Cerebellar cortex (tissue), 1 donor: ENCODE data around the gene CTIF.

Experiments
- DNase-seq: peaks from one replicate; pipeline ENCODE4 v3.0.0-alpha.2; 2015; ENCODE audit warnings: low spot score

Gene CTIF

DNA sequence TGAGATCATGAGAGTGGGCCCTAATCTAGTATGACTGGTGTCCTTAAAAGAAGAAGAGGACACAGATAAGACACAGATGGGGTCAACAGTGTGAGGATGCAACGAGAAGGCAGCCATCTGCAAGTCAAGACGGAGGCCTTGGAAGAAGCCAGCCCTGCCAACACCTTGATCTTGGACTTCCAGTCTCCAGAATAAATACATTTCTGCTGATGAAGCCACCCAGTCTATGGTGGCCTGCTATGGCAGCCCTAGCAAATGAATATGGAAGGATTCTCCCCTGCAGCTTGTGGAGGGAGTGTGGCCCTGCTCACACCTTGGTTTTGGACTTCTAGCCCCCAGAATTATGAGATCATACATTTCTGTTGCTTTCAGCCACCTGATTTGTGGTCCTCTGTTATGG, 12.3 kb downstream of the CTIF start:
- no peak for DNase-seq

DNA sequence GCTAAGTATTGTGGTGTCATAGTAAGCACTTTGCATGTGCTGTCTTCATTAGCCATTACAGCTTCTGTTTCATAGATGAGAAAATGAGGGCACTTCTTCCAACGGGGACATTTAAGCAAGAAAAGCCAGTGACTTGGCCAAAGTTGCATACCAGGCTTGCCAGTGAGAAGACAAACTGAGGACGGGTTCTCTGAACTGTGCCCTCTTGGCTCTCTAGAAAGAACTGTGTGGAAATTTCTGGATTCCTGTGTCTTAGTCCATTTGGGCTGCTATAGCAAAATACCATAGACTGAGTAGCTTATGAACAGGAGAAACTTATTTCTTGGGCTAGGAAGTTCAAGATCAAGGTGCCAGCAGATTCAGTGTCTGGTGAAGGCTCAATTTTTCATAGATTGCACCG, 13.3 kb downstream of the CTIF start:
- DNase-seq: no peak

DNA sequence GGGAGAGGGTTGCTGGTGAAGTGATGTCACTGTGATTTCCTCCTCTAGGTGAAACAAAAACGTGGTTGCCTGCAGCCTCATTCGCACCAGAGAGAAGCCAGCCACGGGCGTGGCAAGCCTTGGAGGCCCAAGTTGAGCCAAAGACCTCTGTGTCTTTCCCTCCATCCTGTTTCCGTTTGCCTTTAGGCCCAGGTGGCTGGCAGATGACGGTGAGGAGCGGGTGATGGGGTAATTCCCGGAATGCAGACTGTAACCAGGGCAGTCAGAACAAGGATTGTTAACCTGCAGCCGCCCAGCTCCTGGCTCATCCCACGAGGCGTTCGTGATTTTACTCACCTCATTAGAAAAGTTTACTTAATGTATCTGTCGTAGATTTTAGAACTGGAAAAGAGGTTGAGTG, 14.4 kb downstream of the CTIF start:
- no peak for DNase-seq

DNA sequence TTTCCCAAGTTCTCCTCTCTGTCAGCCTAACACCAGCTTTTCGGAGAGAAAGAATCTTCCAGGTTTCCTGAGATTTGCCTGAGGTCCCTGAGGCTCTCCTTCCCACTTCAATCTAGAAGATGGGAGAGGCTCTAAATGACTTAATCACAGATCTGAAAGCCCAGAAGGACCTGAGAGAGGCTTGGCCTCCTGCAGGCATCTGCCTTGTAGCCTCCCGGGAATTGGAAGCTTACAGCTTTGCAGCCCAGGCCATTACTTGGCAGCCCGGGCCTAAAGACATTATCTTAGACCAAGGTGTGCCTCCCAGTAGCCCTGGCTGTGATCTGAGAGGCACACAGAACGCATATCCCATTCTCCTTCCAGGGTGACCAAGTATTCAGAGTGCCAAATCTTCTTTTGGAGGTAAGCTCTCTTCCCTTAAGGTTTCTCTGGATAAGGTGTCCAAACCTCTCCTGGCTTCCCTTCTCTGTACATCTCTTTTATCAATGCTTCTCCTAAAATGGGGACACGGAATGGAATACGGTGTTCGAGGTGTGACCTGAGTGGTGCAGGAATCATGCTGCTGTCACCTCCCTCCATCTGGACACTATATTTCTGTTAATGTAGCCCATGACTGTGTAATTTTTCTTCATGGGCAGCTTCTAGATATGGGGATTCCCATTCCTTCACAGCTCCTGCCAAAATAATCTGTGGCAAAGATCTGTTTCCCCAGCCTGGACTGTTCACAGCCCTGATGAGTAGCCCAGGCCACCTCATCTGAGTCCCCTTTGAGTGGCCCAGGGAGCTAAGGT, 16.0 kb downstream of the CTIF start:
- no peak for DNase-seq

DNA sequence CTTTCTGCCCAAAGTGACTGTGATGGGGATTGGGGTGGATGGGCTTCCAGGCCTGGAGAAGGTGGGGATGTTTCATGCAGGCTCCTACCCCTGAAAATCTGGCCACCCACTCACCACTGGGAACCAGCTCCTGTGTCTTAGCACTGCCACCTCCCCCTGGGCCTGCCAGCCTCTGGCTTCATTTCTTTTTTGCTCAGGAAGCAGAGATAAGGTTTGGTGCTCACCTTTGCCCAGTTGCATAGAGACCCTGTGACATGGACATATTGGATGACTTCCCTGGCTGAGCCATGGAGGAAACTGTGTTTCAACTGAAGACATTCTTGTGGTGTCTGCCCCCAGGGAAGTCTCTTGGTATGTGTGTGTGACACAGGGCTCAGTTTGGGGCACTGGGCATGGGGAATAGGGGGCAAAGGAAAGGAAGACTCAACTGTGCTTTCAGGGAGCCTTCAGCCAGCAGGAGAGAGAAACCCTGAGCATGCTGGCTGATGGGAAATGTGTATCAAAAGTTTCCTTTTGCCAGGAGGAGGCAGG, 16.7 kb downstream of the CTIF start:
- no peak for DNase-seq

DNA sequence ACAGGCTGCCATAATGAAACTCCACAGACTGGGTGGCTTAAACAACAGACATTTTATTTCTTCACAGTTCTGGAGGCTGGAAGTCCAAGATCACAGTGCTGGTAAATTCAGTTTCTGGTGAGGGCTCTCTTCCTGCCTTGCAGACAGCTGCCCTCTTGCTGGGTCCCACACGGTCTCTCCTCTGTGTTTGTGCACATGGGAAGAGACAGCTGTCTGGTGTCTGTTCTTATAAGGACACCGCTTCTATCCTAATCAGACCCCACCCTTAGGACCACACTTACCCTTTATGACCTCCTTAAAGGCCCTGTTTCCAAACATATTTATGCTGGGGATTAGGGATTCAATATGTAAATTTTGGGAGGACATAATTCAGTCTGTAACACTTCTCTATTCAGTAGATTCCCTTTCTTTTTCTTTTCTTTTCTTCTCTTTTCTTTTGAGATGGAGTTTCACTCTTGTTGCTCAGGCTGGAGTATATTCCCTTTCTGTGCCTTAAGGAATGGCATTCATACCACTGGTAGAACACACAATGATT, 18.9 kb downstream of the CTIF start:
- DNase-seq: no peak

DNA sequence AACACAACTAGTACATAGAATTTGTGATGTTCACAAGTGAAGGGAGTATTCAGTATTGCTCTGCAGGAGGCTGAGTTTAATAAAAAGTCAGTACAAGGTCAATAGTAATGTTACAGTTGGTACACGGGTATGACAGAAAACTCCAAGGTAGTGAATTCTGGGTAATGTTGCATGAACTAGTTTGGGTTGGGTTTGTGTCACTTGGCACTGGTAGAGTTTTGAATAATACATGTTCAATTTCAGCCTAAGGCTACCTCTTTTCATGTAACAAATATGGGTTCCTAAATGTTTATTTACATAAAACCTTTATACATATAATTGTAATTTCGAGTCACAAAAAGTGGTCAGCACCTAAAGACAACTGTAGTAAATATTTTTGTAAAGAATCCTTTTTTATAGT, 19.4 kb downstream of the CTIF start:
- DNase-seq: no peak

DNA sequence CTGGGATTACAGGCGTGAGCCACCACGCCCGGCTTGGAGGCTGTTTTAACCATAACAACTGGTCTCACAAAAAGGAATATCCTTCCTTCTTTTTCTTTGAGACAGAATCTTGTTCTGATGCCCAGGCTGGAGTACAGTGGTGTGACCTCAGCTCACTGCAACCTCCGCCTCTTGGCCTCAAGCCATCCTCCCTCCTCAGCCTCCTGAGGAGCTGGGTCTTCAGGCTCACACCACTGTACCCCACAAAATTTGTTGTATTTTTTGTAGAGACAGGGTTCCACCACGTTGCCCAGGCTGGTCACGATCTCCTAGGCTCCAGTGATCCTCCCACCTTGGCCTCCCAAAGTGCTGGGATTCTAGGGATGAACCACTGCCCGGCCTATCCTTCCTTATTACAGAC, 21.7 kb downstream of the CTIF start:
- DNase-seq: no peak

DNA sequence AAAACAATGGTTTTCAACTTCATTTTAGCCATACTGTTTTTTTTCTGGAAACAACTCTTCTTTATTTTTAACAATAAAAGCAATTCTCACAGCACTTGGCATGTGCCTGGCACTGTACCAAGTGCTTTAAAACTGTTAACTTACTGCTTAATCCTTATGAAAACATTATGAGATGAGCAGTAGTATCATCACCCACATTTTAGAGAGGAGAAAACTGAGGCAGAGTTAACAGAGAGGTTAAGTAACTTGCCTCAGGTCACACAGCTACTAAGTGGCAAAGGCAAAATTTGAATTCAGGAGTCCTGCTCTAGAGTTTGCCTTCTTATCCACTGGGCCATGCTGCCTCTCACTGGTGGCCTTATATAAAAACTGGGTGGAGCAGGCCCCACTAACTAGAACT, 23.2 kb downstream of the CTIF start:
- DNase-seq: no peak

DNA sequence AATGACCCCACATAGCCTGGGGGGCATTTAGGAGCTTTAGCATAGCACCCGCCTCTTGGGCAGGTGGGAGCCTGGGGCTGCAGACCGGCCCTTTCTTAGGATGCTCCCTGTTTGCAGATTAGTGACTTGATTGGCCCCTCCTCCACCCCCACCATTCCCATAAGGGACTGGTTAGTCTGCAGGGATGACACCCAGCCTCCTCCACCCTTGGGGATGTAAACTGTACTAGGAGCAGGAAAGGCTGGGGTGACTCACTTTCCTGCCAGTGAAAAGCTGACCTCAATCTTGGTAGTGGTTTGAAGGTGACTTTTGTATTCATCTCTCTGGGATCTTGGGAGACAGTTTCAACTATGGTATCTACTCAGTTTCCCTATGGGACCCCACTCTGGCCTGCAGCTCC, 24.2 kb downstream of the CTIF start:
- DNase-seq: no peak

DNA sequence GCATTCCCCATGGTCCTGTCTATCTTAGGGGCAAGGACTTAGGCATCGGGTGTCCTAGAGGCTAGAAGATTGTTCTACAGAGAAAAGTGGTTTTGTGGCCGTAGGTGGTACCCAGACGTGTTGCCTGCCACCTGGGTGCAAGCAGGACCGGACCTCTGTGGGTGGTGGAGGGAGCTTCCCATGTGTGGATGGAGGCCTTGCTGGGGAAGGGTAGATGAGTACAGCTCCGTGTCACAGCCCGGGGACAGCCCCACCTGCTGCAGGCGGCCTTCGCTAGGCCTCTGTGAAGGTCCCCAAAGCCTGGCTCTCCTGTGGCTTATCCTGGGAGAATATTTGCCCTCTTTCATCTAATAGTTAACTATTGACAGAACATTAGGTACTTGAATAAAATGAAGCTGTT, 25.3 kb downstream of the CTIF start:
- DNase-seq: no peak

DNA sequence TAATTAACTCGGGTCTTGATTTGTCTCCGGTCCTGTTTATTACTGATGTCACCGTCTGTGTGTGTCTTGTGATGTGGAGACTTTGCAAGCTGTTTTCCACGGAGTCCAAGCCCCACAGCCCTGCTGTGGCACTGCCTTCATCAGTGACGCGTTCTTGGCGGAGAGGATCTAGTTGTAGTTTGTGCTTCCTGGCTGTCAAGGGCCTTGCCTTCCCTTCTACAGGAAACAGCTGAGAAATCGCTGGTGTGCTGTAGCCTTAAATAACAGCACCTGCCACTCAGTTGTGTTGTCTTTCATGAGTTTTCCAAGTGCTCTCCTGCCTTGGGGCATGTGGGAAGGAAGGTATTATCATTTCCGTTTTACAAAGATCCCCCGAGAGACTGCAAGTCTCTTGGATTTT, 26.3 kb downstream of the CTIF start:
- no peak for DNase-seq

DNA sequence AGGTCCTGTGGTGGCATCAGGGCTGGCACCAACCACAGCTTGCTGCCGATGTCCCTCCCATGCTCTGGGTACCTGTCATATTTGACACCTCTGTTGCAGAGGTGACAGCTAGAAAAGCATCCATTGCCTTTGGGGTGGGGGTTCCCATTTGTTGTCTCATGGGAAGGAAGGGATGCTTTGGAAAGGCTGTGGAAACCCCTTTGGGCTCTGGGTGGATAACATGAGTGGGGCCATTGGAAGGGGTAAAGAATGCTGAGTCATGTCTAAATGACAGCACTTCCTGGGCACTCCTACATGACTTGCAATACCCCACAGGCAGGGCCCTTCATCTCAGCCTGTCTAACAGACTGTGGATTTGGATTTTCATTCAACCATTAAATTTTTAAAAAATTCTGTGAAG, 27.8 kb downstream of the CTIF start:
- no peak for DNase-seq

DNA sequence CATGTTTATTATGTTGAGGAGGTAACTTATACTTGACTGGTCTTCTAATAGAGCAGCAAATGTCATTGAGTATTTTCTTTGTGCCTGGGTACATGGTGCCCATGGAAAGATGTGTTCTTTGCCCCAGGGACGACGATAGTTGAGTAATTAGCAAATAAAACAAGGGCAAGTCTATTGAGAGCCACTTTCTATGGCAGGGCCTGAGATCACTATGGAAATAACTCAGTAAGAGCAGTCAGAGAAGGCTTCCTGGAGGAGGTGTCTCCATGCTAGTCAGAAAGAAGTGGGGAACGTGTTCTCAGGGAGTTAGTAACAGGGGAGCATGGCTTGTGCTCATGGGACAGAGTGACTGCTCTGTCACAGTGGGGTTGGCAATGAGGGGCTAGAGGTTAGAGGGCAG, 28.6 kb downstream of the CTIF start:
- no peak for DNase-seq

DNA sequence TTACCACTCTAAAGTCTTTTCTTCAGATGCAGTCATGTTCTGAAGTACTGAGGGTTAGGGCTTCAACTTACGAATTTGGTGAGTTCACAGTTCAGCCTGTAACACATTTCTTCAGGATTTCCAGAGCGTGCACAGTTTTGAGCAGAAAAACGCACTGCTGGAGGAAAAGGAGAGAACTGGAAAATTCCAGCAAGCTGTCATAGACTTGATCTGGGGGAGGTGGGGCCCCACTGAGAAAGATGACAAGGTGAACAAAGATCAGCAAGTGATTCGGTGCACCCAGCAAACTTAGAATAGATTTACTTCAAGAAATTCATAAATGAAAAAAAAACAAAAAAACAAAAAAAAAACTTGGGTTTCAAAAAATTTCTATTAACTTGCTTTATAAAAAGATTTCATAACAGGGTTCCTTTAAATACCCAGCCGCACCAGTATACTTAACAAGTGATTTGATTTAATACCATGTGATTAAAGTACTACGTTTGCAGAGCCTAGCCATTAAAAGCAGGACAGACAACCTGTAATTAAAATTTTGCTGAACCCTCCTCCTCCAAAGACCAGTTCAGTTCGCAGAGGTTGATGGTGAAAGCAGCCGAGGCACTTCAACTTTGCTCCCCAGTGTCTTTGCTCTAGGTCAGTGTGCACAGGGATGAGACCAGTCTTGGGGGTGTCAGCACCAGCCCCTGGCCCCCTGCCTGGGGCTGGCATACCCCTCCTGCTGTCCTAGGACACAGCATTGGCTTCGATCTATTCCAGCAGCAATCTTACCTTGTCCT, 30.5 kb downstream of the CTIF start:
- DNase-seq: no peak

DNA sequence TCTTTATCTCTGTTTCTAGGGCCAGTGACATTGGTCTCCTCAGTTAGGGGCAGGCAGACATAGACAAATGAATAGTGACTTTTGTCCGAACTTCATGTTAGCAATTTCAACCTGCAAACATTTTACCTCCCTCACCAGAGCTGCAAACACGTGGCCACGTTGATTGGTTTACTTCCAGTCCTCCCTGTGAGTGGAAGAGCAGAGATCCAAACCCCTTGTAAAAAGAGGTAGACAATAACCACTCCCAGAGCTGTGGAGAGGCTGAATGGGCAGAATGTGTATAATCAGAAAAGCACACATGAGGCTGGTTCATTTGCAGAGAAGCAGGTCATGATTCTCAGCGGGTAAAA, 31.1 kb downstream of the CTIF start:
- DNase-seq: no peak

DNA sequence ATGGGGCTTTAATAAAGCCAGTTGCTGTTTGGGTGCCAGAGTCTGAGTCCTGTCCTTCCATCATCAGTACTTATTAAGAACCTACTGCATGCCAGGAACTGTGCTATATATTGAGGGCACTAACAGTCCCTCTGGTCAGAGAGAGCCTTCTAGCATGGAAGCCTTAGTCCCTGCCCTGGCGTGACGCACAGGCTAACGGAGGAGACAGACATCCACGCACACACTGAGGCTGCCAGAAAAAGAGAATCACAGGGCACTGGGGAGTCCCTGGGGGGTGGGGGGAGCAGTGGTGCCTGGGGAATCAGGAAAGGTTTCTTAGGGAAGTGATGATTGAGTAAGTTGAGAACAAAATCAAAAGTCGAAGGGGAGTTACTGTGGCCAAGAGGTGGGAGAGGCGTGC, 31.5 kb downstream of the CTIF start:
- no peak for DNase-seq

DNA sequence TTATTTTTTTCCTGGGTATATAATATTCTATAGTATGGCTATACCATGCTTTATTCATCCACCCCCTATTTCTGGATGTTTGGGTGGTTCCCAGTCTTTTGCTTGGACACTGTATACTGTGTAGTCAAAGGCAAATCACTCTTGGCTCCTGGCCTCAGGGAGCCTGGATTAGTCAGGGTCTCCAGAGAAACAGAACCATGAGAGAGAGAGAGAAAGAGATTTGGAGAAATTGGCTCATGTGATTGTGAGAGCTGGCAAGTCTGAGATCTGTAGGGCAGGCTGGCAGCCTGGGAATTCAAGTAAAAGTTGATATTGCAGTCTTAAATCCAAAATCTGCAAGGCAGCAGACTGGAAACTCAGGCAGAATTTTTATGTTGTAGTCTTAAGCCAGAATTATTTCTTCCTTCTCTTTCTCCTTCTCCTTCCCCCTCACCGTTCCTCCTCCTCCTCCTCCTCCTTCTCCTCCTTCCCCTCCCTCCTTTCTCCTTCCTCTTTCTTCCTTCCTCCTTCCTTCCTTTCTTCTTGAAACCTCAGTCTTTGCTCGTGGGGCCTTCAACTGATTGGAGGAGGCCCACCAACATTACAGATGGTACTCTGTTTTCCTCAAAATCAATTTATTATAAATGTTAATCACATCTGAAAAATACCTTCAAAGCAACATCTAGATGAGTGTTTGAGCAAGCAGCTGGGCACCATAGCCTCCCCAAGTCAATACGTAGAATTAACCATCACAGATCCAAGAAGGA, 33.0 kb downstream of the CTIF start:
- no peak for DNase-seq

DNA sequence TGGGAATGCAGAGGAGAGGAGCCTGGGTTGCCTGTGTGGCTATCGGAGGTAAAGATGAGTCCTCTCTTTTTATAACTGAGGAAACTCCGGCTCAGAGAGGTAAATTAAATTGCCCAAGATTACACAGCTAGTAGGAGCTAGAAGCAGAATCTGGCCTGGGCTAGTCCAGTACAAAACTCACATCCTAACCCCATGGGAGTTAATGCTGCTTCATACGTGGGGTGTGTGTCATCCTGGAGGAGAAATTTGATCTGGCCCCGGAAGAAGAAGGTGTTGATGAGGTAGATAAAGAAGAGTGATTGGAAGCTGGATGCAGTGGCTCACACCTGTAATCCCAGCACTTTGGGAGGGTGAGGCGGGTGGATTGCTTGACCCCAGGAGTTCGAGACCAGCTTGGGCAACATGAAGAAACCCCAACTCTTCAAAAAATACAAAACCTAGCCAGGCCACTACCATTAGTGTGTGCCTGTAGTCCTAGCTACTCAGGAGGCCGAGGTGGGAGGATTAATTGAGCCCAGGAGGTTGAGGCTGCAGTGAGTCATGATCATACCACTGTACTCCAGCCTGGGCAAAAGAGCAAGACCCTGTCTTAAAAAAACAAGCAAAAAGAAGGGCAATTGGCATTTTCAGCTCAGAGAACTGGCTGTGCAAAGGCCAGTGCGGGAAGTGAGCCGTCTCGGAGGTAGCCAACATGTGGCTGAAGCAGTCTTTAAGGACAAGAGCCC, 33.7 kb downstream of the CTIF start:
- DNase-seq: no peak

DNA sequence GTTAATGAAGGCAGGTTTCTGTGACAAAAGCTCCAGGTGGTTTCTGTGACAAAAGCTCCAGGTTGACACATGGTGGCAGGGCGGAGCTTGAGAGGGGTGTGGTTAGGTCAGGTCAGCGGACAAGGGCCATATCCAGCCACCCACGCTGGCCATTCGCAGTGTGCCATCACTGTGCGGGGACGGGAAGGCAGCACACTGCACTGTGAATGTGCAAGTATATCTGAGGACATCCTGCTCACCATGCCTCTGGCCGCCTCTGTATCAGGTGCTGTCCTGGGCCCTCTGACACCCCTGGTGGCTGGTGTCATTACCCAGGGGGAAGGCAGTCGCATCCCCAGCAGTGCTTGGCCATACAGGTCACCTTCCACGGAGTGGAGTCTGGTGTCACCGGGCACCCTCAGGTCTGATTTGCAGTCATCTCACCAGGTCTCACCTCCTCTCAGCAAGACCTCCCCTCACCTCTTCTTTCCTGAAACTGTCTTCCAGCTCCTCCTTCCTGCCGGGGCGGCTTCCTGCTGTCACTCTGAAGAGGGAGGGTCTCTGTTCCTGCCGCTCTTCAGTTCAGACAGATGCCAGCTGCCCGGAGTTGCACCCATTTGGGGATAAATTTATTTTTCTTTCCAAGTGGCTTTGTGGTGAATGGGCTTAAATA, 34.9 kb downstream of the CTIF start:
- no peak for DNase-seq

DNA sequence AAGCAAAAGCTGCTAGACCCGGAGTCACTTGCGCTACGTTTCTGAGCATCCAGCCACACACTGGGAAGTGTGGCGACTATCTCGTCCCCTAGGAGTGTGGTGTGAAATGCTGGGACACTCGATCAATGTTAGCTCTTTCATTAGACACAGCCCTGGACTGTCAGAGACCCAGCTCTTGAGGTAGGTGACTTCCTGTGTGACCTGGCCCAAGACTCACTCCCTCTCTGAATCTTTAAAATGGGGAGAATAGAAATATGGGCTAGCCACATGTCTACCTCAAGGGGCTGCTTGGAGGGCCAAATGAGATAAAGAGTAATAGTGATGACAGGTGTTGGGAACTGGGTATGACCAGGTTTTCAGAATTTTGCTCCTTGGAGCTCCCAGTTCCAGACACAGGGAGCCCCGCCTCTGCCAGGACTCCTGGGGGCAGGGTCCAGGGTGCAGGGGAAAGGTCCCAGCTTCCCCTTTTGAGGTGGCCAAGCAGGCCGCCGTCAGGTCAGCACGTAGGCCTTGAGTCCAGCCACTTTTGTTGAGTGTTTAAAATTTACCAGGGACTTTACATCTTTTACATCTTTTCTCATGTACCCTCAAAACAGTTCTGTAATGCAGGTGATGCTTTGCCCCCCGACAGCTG, 36.0 kb downstream of the CTIF start:
- DNase-seq: no peak
